ENCODE results near the gene DNHD1. TPM values are rescaled to one million over a fixed set of nuclear protein-coding genes. Genes with fewer than 3 reads are reported as not detected.

The DNHD1 gene
- total and polyA plus RNA-seq, 2 experiments from 2014 or later, result 7.3 to 7.9 TPM

DNA sequence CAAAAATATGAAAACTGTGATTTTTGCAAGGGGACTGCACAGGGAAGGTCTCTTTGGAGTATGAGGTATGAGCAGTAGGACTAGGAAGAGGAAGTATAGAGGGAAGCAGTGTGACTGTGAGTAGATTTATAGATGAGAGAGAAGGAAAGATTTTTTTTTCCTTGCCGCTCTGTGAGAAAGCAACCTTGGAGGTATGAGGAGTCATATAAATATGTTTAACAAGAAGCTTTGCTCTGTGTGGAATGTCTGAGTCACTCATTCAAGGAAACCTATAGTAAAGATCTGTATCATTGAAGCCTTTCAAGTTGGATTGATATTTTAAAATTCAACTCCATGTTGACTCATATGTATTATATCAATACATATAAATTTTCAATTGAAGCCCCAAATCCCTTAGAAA, 26.2 kb downstream of the DNHD1 start:
- Histone ChIP-seq H3K9me3 (ENCODE audit: low read depth) (no peaks in the 10 kb centered on the region), H3K79me2 (no peaks in the 10 kb centered on the region), H3K27ac (peak overlapping the region; percentile 67), H3K4me3 (no peak overlapping the region), H4K20me1 (ENCODE audit: insufficient read depth, poor library complexity, severe bottlenecking) (no peaks in the 10 kb centered on the region), H3K4me1 (ENCODE audit: insufficient read depth) (peaks cover 10% of the 10 kb centered on the region), H3K9me2 (replicated peaks; ENCODE audit: insufficient read depth) (no peaks in the 10 kb centered on the region), H3K4me2 (no peak overlapping the region), H3K36me3 (replicated peaks; ENCODE audit: insufficient read depth, low read depth) (no peaks in the 10 kb centered on the region), H3K27me3 (no peaks in the 10 kb centered on the region), H2AFZ (no peak overlapping the region)
- TF ChIP-seq EZH2 (IDR thresholded peaks at IDR 0.05; ENCODE audit: borderline replicate concordance), result no peak
- TF ChIP-seq, protein P1, sequence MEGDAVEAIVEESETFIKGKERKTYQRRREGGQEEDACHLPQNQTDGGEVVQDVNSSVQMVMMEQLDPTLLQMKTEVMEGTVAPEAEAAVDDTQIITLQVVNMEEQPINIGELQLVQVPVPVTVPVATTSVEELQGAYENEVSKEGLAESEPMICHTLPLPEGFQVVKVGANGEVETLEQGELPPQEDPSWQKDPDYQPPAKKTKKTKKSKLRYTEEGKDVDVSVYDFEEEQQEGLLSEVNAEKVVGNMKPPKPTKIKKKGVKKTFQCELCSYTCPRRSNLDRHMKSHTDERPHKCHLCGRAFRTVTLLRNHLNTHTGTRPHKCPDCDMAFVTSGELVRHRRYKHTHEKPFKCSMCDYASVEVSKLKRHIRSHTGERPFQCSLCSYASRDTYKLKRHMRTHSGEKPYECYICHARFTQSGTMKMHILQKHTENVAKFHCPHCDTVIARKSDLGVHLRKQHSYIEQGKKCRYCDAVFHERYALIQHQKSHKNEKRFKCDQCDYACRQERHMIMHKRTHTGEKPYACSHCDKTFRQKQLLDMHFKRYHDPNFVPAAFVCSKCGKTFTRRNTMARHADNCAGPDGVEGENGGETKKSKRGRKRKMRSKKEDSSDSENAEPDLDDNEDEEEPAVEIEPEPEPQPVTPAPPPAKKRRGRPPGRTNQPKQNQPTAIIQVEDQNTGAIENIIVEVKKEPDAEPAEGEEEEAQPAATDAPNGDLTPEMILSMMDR (IDR thresholded peaks at IDR 0.05; ENCODE audit: poor library complexity), result no peak
- TF ChIP-seq EZH2phosphoT487 (IDR thresholded peaks at IDR 0.05; ENCODE audit: low read depth, severe bottlenecking, unreplicated experiment), result no peak
- 38% methylated on average over 1 of the region's 1 CpG for WGBS (ENCODE audit: low lambda C conversion rate, missing lambda C conversion rate)
- DNase-seq (ENCODE audit: low spot score), result peak; percentile 56

DNA sequence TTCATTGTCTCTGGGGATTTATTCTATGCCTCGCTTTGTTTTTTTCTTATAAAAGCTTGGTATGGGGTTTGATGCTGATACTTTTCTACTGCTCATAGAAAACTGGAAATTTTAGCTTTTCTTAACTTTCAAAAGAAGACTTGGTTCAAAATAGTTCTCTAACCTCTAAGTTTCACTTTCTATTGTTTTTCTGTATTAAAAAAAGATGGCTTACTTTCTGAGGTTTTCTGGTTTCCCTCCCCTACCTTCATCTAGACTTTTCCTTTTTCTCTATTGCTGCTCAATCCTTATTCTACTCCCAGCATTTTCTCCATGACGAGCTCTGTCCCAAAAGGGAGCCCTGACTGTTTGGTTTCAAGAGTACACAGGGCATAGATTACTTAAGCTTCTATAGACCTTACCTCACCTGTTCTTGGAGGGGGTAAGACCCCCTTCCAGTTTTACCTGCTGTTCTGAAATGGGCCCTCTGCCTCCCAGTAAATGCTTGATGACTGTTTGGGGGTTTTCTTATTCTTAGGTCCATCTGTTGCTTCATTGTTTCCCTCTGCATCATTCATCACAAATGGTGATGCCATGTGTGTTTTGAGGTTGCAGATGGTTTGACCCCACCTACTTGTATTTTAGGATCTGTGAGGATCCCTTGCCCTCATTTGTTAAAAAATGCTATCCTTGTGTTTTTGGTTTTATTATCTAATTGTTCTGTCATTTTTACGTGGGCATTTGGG, 29.5 kb downstream of the DNHD1 start:
- H4K20me1 ChIP-seq (ENCODE audit: insufficient read depth, poor library complexity, severe bottlenecking), result no peaks in the 10 kb centered on the region
- H3K27me3 ChIP-seq, result no peaks in the 10 kb centered on the region
- 94% methylated on average over 3 of the region's 3 CpGs for WGBS (ENCODE audit: low lambda C conversion rate, missing lambda C conversion rate)
- H3K4me2 ChIP-seq, result no peak overlapping the region
- H3K4me1 ChIP-seq (ENCODE audit: insufficient read depth), result peaks cover 10% of the 10 kb centered on the region
- H3K27ac ChIP-seq, result no peak overlapping the region
- no peaks in the 10 kb centered on the region for H3K79me2 ChIP-seq
- no peak overlapping the region for H2AFZ ChIP-seq
- H3K36me3 ChIP-seq (replicated peaks; ENCODE audit: insufficient read depth, low read depth), result no peaks in the 10 kb centered on the region
- H3K9me2 ChIP-seq (replicated peaks; ENCODE audit: insufficient read depth), result no peaks in the 10 kb centered on the region
- no peak overlapping the region for H3K4me3 ChIP-seq
- DNase-seq (ENCODE audit: low spot score), result no peak
- no peaks in the 10 kb centered on the region for H3K9me3 ChIP-seq (ENCODE audit: low read depth)
- TF ChIP-seq EZH2 (IDR thresholded peaks at IDR 0.05; ENCODE audit: borderline replicate concordance), result no peak
- TF ChIP-seq EZH2phosphoT487 (IDR thresholded peaks at IDR 0.05; ENCODE audit: low read depth, severe bottlenecking, unreplicated experiment), result no peak
- TF ChIP-seq, protein P1 (IDR thresholded peaks at IDR 0.05; ENCODE audit: poor library complexity), result no peak

- no peak for TF ChIP-seq EZH2phosphoT487 (IDR thresholded peaks at IDR 0.05; ENCODE audit: low read depth, severe bottlenecking, unreplicated experiment)
- TF ChIP-seq, protein P1 (IDR thresholded peaks at IDR 0.05; ENCODE audit: poor library complexity), result no peak
- no peak for TF ChIP-seq EZH2 (IDR thresholded peaks at IDR 0.05; ENCODE audit: borderline replicate concordance)
- Histone ChIP-seq H3K9me3 (ENCODE audit: low read depth) (no peaks in the 10 kb centered on the region), H3K4me1 (ENCODE audit: insufficient read depth) (peaks cover 6% of the 10 kb centered on the region), H3K27ac (no peak overlapping the region), H2AFZ (no peak overlapping the region), H3K27me3 (no peaks in the 10 kb centered on the region), H3K79me2 (no peaks in the 10 kb centered on the region), H3K9me2 (replicated peaks; ENCODE audit: insufficient read depth) (no peaks in the 10 kb centered on the region), H4K20me1 (ENCODE audit: insufficient read depth, poor library complexity, severe bottlenecking) (no peaks in the 10 kb centered on the region), H3K36me3 (replicated peaks; ENCODE audit: insufficient read depth, low read depth) (no peaks in the 10 kb centered on the region), H3K4me2 (no peak overlapping the region), H3K4me3 (no peak overlapping the region)
- DNase-seq (ENCODE audit: low spot score), result no peak
- 85% methylated on average over 2 of the region's 2 CpGs for WGBS (ENCODE audit: low lambda C conversion rate, missing lambda C conversion rate)
Observed at GRCh38 chr11:6529266-6529665, 32.2 kb downstream of the DNHD1 start.

Measured in hepatocyte (in vitro differentiated cells).